ENCODE measurements around the gene VWA7.

GRCh38 chr6:31730631-31731086, 46.5 kb downstream of the VWA7 start:
- TF ChIP-seq BACH2 (CRISPR knock-in tag; IDR thresholded peaks at IDR 0.05; ENCODE audit: borderline replicate concordance) (no peak), PATZ1 (CRISPR knock-in tag; IDR thresholded peaks at IDR 0.05; ENCODE audit: borderline replicate concordance) (no peak), CREB5 (CRISPR knock-in tag; IDR thresholded peaks at IDR 0.05; ENCODE audit: low read depth) (no peak), GLIS3 (CRISPR knock-in tag; IDR thresholded peaks at IDR 0.05) (no peak), TOX (CRISPR knock-in tag; IDR thresholded peaks at IDR 0.05; ENCODE audit: borderline replicate concordance) (no peak), ZFP3 (CRISPR knock-in tag; IDR thresholded peaks at IDR 0.05) (no peak)

Data from SK-N-SH treated with all-trans-retinoic acid at 6 μM for 48 hours (cell line).